Fibroblast of pulmonary artery (primary cell): ENCODE results near the gene ASPRV1.

Source experiments
- DNase-seq: peaks from one replicate; pipeline ENCODE4 v3.0.0-alpha.2; 2010; ENCODE audit warnings: low read depth
- H3K4me3 ChIP-seq: replicated peaks from 2 replicates; pipeline ENCODE4 v1.5.1; 2011; ENCODE audit warnings: low read depth, mild to moderate bottlenecking, control low read depth, low read length, moderate library complexity
- CTCF ChIP-seq: IDR thresholded peaks from 2 replicates; pipeline ENCODE4 v1.5.1; 2011; ENCODE audit warnings: mild to moderate bottlenecking, control low read depth, low read length, inconsistent platforms; ENCODE audit errors: missing control alignments

ASPRV1 gene

DNA sequence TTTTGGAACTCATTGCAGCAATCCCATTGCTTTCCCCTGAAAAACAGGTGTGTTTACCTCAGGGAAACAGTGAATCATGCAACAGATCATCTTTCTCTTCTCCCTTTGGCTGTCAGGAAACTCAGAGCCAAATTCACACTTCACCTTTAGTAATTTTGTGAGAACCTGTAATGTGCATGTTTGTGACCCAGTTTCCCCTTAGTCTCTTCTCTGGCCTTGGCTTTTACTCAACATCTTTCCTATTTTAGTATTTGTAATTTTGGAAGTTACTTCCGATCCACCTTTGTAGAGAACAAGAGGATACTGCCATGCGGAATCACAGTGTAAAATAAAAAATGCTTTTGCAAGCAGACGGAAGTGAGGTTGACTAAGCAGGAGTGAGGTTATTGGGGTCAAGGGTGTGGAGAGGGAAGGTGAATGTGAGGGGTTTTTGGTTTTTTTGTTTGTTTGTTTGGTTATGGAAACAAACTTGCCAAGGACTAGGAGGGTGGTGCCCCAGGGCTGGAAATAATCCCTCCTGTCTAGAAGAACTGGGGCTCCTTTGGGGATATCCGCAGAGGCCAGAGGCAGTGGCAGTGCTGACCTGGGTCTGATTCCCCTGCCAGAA, 14.0 kb downstream of the ASPRV1 start:
- H3K4me3 ChIP-seq = no peak overlapping the region
- no peak for DNase-seq
- TF ChIP-seq CTCF = no peak

GRCh38 chr2:69946351-69947324, 14.8 kb downstream of the ASPRV1 start:
- DNase-seq = peak; percentile 61
- TF ChIP-seq CTCF = no peak
- no peak overlapping the region for H3K4me3 ChIP-seq

- TF ChIP-seq CTCF = no peak
- DNase-seq = no peak
- no peak overlapping the region for H3K4me3 ChIP-seq
These were observed 15.5 kb downstream of the ASPRV1 start for GRCh38 chr2:69945941-69946340.

DNA sequence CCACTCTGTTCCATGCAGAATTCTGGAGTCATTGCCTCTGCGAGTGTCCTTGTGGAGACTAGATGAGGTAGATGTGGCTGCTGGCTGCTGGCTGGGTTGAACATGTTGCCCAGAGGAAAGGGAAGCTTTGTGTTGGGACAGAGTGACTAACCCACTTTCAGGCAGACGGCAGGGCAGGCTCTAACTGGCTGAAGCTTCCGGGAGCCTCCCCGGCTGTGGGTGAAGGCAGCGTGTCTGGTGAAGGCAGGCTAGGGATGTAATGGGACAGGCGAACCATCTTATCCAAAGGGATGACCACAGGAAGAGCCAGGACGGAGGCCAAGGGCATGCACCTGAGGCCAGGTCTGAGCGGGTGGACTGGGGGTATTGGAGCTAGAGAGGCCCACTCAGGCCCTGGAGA, 16.0 kb downstream of the ASPRV1 start:
- no peak overlapping the region for H3K4me3 ChIP-seq
- TF ChIP-seq CTCF = no peak
- no peak for DNase-seq

- no peak for TF ChIP-seq CTCF
- H3K4me3 ChIP-seq = no peak overlapping the region
- no peak for DNase-seq
These were observed 16.7 kb downstream of the ASPRV1 start for GRCh38 chr2:69944756-69945155.

DNA sequence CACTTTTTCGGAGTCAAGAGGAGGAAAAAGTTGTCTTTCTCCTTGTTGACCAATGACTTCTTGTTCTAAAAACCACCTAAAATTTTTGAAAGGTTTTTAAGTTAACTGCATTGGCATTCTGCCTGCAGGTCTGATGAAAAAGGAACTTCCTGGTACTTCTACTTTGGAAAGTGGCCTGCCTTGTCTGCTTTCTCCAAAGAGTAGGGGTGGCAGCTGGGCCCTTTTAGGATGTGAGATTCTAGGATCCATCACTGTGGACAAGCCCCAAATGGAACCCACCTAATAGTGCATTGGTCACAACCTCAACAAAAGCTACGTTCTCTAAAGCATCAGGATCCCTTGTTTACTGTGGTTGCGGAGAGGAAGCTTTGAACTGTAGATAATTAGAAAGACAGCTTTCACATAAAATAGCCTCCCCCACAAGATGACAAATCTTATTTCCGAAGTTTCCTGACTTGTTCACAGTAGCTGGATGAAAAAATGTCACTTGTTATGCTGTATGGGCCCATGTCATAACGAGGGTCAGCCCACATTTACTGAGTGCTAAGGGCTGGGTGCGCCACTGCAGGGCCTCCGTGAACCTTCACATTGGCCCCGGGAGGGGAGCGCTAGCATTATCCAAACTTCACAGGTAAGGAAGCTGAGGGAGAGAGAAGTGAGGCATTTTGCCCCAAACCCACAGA, 17.4 kb downstream of the ASPRV1 start:
- DNase-seq = no peak
- no peak overlapping the region for H3K4me3 ChIP-seq
- no peak for TF ChIP-seq CTCF
